Epidermal melanocyte (primary cell): ENCODE data around the gene CLCC1.
"Not testable (repeated sequence)": the region's sequence is repeated elsewhere in the genome, so short reads cannot be mapped to it uniquely, and the experiment has no call there.

Experiments used
- DNase-seq: peaks from one replicate; pipeline ENCODE4 v3.0.0; 2011; ENCODE audit warnings: low spot score; ENCODE audit not compliant: insufficient read length

CLCC1 gene

GRCh38 chr1:108963052-108963686 lies at the start of gene CLCC1:
CLCC1 (minus strand) TSS chr1:108963484; CDS start chr1:108950437, 13,047 bp downstream.
- DNase-seq: peak; percentile 93

GRCh38 chr1:109011335-109011734 lies 48.1 kb upstream of the CLCC1 start:
- peak; percentile 13 for DNase-seq

GRCh38 chr1:108996622-108997021 lies 33.3 kb upstream of the CLCC1 start:
- not testable (repeated sequence) for DNase-seq

- no peak for DNase-seq
Measured at GRCh38 chr1:108983114-108983513, 19.8 kb upstream of the CLCC1 start.

GRCh38 chr1:108976658-108977057 lies 13.4 kb upstream of the CLCC1 start:
- no peak for DNase-seq

GRCh38 chr1:108972951-108973350 lies 9.7 kb upstream of the CLCC1 start:
- DNase-seq: no peak

GRCh38 chr1:108969346-108969745 lies 6.1 kb upstream of the CLCC1 start:
- DNase-seq: no peak

GRCh38 chr1:108962681-108963051 lies 618 bp downstream of the CLCC1 start:
- DNase-seq: no peak

- no peak for DNase-seq
Measured at GRCh38 chr1:108961752-108962486, 1.4 kb downstream of the CLCC1 start.

- no peak for DNase-seq
Measured at GRCh38 chr1:108961198-108961597, 2.1 kb downstream of the CLCC1 start.

- DNase-seq: no peak
Measured at GRCh38 chr1:108960719-108961118, 2.6 kb downstream of the CLCC1 start.

- DNase-seq: no peak
Measured at GRCh38 chr1:108957888-108958287, 5.4 kb downstream of the CLCC1 start.

GRCh38 chr1:108955881-108956280 lies 7.4 kb downstream of the CLCC1 start:
- no peak for DNase-seq

GRCh38 chr1:108955111-108955510 lies 8.2 kb downstream of the CLCC1 start:
- no peak for DNase-seq

GRCh38 chr1:108953452-108953851 lies 9.8 kb downstream of the CLCC1 start:
- no peak for DNase-seq

- no peak for DNase-seq
Measured at GRCh38 chr1:108951242-108951641, 12.0 kb downstream of the CLCC1 start.

- DNase-seq: no peak
Measured at GRCh38 chr1:108949044-108949443, 14.2 kb downstream of the CLCC1 start.

- DNase-seq: no peak
Measured at GRCh38 chr1:108947871-108948525, 15.3 kb downstream of the CLCC1 start.

GRCh38 chr1:108936170-108936569 lies 27.1 kb downstream of the CLCC1 start:
- DNase-seq: no peak

- no peak for DNase-seq
Measured at GRCh38 chr1:108933944-108934343, 29.3 kb downstream of the CLCC1 start.

GRCh38 chr1:108927565-108927964 lies 35.7 kb downstream of the CLCC1 start:
- not testable (repeated sequence) for DNase-seq

- DNase-seq: no peak
Measured at GRCh38 chr1:108925920-108926319, 37.4 kb downstream of the CLCC1 start.

GRCh38 chr1:108916788-108917187 lies 46.5 kb downstream of the CLCC1 start:
- no peak for DNase-seq
